Measurements from ENCODE around the gene BRD3. TPM values are rescaled to one million over a fixed set of nuclear protein-coding genes. Genes with fewer than 3 reads are reported as not detected.

Gene BRD3
- total RNA-seq, 1 experiment from 2014 or later, result 40.7 TPM

DNA sequence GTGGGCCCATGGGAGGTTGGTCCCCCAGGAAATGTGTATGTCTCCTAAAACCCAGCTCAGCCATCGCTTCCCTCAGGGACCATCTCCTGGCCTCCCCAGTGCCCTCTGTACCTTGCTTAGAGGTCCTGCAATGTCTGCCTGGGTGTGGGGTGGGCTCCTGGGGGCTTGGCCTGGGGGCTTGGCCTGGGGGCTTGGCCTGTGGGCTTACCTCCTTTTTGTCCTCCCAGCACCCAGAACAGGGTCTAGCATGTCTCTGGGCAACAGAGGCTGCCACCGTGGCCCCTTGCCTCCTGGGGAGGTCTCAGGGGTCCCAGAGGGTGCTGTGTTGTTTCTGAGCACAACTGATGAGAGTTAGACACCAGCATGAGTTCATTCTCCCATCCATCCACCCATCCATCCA, 65.0 kb downstream of the BRD3 start:
- ChIA-PET POLR2A (no interaction called here), CTCF (no interaction called here), RAD21 (ENCODE audit: low non-redundant PET in 1 of 2, low total read pairs in 2 of 2, uncharacterized antibody in 2 of 2, unreplicated experiment in 2 of 2) (no interaction called here)
- intact Hi-C loops (cut with micrococcal nuclease), result no loop called here
- Histone ChIP-seq H3K4me3 (replicated peaks in 1 of 2; ENCODE audit: low read depth in 1 of 2, low read length in 2 of 2) (no peak overlapping the region), H4K20me1 (ENCODE audit: insufficient read depth) (no peaks in the 10 kb centered on the region), H3K9ac (ENCODE audit: low read length) (no peak overlapping the region), H2AFZ (ENCODE audit: low read depth, low read length, poor library complexity, severe bottlenecking) (no peak overlapping the region), H3K9me3 (ENCODE audit: control insufficient read depth in 1 of 2, insufficient read depth in 1 of 2, low read depth in 1 of 2, low read length in 2 of 2) (no peaks in the 10 kb centered on the region), H3K9me2 (ENCODE audit: insufficient read depth) (no peaks in the 10 kb centered on the region), H3K79me2 (ENCODE audit: insufficient read depth, low read length) (no peaks in the 10 kb centered on the region), H3K36me3 (ENCODE audit: control insufficient read depth in 1 of 2, insufficient read depth in 2 of 2, low read length in 2 of 2) (no peaks in the 10 kb centered on the region), H3K27ac (ENCODE audit: low read depth, low read length) (no peak overlapping the region), H3K4me1 (ENCODE audit: control insufficient read depth in 1 of 2, insufficient read depth in 2 of 2, low read length in 2 of 2) (no peaks in the 10 kb centered on the region), H3K4me2 (ENCODE audit: low read length) (no peak overlapping the region), H3K27me3 (ENCODE audit: insufficient read depth, low read length) (0 out of 2 replicates have a peak, but pooled peaks cover 3% of the 10 kb centered on the region)
- TF ChIP-seq EGR1 (IDR thresholded peaks at IDR 0.05; ENCODE audit: low read depth) (no peak), YY1 (IDR thresholded peaks at IDR 0.05; ENCODE audit: extremely low read depth, insufficient replicate concordance, low read depth, low read length) (no peak), FOSL1 (IDR thresholded peaks at IDR 0.05; ENCODE audit: low read depth) (no peak), ZNF274 (IDR thresholded peaks at IDR 0.05; ENCODE audit: low read depth, low read length) (no peak), CEBPB (IDR thresholded peaks at IDR 0.05; ENCODE audit: low read depth) (no peak), CBX3 (IDR thresholded peaks at IDR 0.05; ENCODE audit: low read depth) (no peak), SRF (IDR thresholded peaks at IDR 0.05; ENCODE audit: low read depth) (no peak), POLR2A (IDR thresholded peaks at IDR 0.05; ENCODE audit: borderline replicate concordance, extremely low read depth, insufficient read depth, insufficient read length) (no peak), RAD21 (IDR thresholded peaks at IDR 0.05; ENCODE audit: low read depth) (no peak), ELF1 (IDR thresholded peaks at IDR 0.05; ENCODE audit: borderline replicate concordance, low read depth) (no peak), ZFX (IDR thresholded peaks at IDR 0.05) (no peak), EZH2 (IDR thresholded peaks at IDR 0.05) (no peak)
- TF ChIP-seq, protein P1, sequence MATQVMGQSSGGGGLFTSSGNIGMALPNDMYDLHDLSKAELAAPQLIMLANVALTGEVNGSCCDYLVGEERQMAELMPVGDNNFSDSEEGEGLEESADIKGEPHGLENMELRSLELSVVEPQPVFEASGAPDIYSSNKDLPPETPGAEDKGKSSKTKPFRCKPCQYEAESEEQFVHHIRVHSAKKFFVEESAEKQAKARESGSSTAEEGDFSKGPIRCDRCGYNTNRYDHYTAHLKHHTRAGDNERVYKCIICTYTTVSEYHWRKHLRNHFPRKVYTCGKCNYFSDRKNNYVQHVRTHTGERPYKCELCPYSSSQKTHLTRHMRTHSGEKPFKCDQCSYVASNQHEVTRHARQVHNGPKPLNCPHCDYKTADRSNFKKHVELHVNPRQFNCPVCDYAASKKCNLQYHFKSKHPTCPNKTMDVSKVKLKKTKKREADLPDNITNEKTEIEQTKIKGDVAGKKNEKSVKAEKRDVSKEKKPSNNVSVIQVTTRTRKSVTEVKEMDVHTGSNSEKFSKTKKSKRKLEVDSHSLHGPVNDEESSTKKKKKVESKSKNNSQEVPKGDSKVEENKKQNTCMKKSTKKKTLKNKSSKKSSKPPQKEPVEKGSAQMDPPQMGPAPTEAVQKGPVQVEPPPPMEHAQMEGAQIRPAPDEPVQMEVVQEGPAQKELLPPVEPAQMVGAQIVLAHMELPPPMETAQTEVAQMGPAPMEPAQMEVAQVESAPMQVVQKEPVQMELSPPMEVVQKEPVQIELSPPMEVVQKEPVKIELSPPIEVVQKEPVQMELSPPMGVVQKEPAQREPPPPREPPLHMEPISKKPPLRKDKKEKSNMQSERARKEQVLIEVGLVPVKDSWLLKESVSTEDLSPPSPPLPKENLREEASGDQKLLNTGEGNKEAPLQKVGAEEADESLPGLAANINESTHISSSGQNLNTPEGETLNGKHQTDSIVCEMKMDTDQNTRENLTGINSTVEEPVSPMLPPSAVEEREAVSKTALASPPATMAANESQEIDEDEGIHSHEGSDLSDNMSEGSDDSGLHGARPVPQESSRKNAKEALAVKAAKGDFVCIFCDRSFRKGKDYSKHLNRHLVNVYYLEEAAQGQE (IDR thresholded peaks at IDR 0.05; ENCODE audit: low read depth), result no peak
- TF ChIP-seq, protein P2, sequence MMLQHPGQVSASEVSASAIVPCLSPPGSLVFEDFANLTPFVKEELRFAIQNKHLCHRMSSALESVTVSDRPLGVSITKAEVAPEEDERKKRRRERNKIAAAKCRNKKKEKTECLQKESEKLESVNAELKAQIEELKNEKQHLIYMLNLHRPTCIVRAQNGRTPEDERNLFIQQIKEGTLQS (IDR thresholded peaks at IDR 0.05), result no peak
- no peak for DNase-seq (ENCODE audit: low read depth, low spot score)
- ATAC-seq, result no peak
- BruUV-seq (replicated peaks), result no TSS peak

All from HCT116 (cell line).